GM19328 (cell line): ENCODE results near the gene ZDHHC11B.
"Not testable (repeated sequence)": the region's sequence is repeated elsewhere in the genome, so short reads cannot be mapped to it uniquely, and the experiment has no call there.

Experiments used
- ATAC-seq: cut with Tn5 transposase; IDR thresholded peaks from one replicate; pipeline ENCODE4 v1.9.1; 2021; ENCODE audit warnings: mild to moderate bottlenecking, moderate library complexity; ENCODE audit not compliant: unreplicated experiment

The ZDHHC11B gene

GRCh38 chr5:784428-785177 is at the start of gene ZDHHC11B:
TSS of gene ZDHHC11B (minus strand) at chr5:784729. CDS start at chr5:766919, 17,810 bp downstream.
- ATAC-seq = peak; percentile 53

- not testable (repeated sequence) for ATAC-seq
Observed at GRCh38 chr5:834013-834412, 49.5 kb upstream of the ZDHHC11B start.

- ATAC-seq = not testable (repeated sequence)
Observed at GRCh38 chr5:828194-828593, 43.7 kb upstream of the ZDHHC11B start.

- ATAC-seq = not testable (repeated sequence)
Observed at GRCh38 chr5:825544-825943, 41.0 kb upstream of the ZDHHC11B start.

GRCh38 chr5:821504-821903 is 37.0 kb upstream of the ZDHHC11B start:
- ATAC-seq = no peak

GRCh38 chr5:820245-820644 is 35.7 kb upstream of the ZDHHC11B start:
- no peak for ATAC-seq

- ATAC-seq = no peak
Observed at GRCh38 chr5:819078-819477, 34.5 kb upstream of the ZDHHC11B start.

- no peak for ATAC-seq
Observed at GRCh38 chr5:816176-816575, 31.6 kb upstream of the ZDHHC11B start.

GRCh38 chr5:815449-815848 is 30.9 kb upstream of the ZDHHC11B start:
- ATAC-seq = no peak

- ATAC-seq = not testable (repeated sequence)
Observed at GRCh38 chr5:813575-813974, 29.0 kb upstream of the ZDHHC11B start.

- ATAC-seq = not testable (repeated sequence)
Observed at GRCh38 chr5:811384-811783, 26.9 kb upstream of the ZDHHC11B start.

- not testable (repeated sequence) for ATAC-seq
Observed at GRCh38 chr5:807719-808514, 23.4 kb upstream of the ZDHHC11B start.

GRCh38 chr5:801472-801871 is 16.9 kb upstream of the ZDHHC11B start:
- no peak for ATAC-seq

- not testable (repeated sequence) for ATAC-seq
Observed at GRCh38 chr5:801055-801454, 16.5 kb upstream of the ZDHHC11B start.

GRCh38 chr5:798505-799138 is 14.1 kb upstream of the ZDHHC11B start:
- not testable (repeated sequence) for ATAC-seq

GRCh38 chr5:797986-798385 is 13.5 kb upstream of the ZDHHC11B start:
- ATAC-seq = not testable (repeated sequence)

GRCh38 chr5:795873-796272 is 11.3 kb upstream of the ZDHHC11B start:
- not testable (repeated sequence) for ATAC-seq

- not testable (repeated sequence) for ATAC-seq
Observed at GRCh38 chr5:794948-795347, 10.4 kb upstream of the ZDHHC11B start.

GRCh38 chr5:788703-789102 is 4.2 kb upstream of the ZDHHC11B start:
- ATAC-seq = not testable (repeated sequence)

GRCh38 chr5:787857-788233 is 3.3 kb upstream of the ZDHHC11B start:
- not testable (repeated sequence) for ATAC-seq

GRCh38 chr5:787224-787856 is 2.8 kb upstream of the ZDHHC11B start:
- not testable (repeated sequence) for ATAC-seq
